DMS53 treated with DMSO at 0.1 percent for 48 hours (cell line): ENCODE results near the gene MAP3K10.

Experiments
- DNase-seq: peaks from one replicate; lab custom pipeline; 2025; ENCODE audit not compliant: unreplicated experiment; lab: John Stamatoyannopoulos, UW

The MAP3K10 gene

DNA sequence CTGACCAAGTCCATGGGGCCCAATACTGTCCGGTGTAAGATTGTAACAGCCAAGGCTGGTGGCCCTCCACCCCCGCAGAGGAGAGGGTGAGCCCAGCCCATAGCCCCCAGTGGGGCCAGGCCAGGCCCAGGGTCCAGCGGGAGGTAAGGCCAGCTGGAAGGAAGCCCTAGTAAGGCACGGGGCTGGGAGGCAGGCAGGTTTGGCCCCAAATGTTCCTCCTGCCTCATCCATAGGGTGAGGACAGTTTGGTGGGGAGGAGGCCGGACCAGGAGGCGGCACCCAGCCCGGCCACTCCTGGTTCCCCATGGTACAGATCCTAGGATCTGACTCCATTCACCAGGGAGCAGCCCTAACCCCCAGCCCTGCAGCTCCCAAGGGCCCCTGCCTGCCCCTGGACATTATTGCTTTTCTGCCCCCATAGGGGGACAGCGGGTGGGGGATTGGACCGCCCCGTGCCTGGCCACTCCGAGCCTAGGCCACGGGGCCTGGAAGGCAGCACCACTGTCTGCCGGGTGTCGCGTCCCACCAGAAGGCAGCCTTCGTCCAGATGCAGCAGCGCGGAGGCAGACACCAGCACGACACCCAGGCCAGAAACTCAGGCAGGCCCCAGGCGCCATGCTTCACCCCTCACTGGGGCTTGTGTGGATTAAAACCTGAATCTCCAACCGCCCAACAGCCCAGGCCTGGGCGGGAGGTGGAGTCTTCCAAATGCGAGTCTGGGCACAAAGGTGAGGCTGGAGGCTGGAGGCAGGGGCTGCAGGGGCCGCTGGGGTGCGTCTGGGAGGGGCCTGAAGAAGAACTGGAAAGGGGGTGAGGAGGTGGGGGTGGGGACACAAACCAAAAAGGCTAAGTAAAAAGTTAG lies 42.0 kb downstream of the MAP3K10 start:
- no peak for DNase-seq

DNA sequence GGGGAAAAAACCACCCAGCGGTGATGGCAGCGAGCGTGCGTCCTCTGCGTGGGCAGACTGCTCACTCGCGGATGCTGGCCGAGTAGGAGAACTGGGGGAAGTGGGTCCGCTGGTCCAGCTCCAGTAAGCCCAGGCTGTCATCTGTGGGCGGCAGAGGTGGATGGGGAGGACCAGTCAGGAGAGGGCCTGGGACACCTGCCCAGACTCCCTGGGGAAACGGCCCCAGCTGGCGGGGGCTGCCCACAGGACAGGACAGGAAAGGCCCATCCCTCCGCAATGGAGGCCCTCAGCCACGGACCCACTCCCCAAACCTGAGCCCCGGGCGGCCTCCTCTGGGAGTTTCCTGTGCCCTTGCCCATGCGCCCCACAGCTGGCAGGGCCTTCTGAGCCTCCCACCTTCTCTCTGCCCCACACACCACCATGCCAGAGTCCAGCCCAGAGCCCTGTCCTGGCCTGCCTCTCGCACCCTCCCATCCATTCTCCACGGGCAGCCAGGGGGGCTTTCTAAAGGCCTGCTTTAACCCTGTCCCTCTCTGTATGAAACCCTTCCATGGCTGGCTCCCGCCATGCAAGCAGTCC lies 42.7 kb downstream of the MAP3K10 start:
- DNase-seq, result no peak

DNA sequence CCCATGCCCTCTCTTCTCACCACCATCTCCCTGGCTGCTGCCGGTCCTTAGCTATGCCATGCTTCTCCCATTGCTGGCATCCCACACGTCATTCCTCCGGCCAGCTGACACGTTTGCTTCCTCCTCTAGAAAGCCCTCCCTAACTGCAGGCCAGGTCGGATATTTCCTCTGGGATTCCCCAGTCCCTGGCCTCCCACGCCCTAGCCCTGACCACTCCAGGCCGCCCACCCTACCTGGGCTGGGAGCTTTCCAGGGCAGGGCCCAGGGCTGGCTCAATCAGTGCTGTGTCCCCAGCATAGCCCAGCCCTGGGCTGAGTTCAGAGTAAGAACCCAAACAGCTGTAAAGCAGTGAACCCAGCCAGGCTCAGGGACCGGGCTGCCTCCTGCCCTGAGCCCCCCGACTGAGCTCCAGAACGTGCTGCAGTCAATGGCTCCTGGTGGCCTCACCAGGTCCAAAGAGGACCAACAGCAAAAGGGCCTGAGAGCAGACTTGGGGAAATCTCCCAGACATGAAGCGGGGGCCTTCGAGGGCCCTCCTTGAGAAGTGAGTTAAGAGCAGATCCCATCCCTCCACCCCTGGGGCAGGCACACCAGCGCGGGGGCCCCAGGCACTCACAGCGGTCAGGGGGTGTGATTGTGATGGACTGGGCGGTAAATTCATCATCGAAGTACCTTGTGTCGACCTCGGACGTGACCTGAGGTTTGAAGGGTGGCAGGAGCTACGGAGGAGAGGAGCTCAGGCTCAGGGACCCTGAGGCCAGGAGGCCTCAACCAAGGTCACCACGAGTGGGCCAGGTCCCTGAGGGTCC lies 43.4 kb downstream of the MAP3K10 start:
- DNase-seq, result no peak

DNA sequence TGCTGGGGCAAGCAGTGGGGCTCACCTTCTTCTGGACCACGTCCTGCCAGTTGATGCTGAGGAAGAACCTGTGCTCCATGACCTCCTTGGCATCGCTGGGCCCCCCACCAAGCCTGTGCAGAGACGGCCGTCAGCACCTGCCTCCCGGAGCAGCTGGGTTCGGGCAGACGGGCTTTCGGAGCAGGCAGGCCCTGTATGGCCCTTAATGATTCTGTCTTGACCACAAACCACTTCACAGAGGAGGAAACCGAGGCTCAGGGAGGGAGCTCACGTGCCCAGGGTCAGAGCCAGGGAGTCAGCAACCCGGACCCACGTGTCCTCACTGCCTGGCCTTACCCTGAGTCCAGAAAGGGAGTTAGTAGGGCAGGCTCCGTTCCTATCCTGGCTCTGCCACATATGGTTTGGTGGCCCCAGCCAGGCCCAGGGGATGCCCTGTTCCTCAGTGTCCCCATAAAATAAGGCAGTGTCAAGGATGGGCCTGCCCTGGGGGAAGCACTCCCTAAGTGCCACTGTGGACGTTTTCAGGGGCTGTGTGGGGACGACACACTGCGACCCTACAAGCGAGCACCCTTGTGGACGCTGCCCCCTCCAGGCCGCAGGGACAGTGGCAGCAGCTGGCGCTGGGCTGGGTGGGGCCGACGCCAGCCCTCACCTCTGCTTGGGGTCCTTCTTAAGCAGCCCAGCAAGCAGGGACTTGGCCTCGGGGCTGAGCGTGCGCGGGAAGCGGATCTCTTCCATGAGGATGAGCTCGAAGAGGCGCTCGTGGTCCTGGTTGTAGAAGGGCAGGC lies 44.2 kb downstream of the MAP3K10 start:
- DNase-seq, result no peak

DNA sequence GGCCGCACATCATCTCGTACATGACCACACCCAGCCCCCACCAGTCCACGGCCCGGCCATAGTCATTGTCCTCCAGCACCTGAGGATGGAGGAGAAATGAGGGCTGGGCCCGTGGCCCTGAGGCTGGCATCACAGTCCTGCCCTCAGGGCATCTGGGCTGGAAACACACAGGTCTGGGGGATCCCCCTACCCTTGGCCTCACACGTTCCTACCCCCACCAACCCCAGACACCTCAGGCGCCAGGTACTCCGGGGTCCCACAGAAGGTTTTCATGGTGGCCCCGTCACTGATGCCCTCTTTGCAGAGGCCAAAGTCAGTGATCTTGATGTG lies 44.8 kb downstream of the MAP3K10 start:
- no peak for DNase-seq

DNA sequence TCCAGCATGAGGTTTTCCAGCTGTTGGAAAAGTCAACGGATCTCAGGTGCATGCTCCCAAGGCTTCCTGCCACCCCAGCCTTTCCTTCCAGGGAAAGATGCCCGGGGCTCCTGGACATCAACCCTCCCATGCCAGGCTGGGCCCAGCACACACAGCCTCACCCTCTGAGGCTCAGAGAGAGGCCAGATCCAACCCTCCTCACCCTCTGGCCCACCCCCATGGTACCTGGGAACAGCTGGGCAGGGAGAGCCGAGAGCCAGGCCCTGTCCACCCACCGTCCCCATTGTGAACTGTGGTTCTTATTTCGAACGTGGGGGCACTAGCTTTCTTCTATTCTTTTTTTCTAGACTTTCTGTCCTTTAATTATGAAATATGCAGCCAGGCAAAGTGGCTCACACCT lies 45.1 kb downstream of the MAP3K10 start:
- no peak for DNase-seq

DNA sequence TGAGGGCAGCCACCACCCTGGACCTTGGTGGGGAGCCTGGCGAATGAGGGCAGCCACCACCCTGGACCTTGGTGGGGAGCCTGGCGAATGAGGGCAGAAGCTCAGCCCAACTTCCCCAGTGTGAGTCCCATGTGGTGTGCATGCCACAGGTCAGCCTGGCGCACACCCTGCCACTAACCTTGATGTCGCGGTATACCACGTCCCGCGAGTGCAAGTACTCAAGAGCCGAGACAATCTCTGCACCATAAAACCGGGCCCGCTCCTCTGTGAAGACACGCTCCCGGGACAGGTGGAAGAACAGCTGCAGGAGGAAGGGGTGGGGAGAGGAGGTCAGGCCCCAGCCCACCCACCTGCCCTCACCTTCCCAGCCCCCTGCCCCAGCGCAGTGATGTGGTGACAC lies 46.6 kb downstream of the MAP3K10 start:
- DNase-seq, result no peak

DNA sequence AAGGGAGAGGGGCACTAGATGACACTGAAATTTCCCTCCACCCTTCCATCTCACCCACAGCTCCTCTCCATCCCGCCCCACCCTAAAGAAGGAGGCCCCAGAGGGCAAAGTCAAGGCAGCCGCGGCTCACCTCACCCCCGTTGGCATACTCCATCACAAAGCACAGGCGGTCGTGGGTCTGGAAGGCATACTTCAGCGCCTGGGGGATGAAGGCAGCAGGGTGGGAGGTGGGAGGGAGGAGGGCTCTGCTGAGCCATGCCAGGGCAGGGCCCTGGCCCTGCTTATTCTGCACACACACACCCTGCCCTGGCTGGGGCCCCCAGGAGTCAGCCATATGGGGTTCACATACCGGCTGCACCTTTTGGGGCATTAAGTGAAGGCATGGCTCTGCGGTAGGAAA lies 47.5 kb downstream of the MAP3K10 start:
- DNase-seq, result no peak

DNA sequence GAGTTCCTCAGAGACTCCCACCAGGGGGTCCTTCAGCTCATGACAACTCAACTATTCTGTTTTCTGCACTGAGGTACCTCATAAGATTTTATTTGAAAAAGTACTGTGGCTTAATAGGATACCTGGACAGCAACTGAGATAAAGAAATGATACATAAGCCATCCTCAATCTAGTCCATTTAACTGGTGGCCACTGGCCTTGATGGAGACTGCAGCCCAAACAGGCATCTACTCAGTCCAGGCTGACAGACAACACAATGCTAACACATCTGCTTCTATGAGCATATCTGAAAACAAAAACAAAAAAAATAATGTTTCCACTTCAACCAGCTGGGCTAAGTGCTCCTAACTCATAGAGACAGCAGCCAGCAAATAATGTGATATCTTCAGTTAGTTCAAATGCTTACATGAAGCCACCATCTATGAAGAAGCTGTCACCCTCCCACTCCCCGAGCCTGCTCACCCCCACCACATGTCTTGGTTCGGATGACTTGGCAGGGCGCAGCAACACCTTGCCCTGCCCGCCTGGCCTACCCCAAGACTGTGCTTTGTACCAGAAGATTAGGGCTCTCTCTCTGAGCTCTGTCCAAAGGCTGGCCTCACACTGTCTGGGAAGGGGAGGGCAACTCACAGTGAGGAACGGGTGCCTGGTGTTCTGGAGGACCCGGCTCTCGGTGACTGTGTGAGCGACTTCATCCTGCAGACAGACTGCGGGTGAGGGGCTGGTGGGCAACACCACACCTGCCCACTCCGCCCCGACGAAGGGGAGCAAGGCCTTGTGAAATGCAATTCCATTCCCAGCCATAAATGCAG lies 48.4 kb downstream of the MAP3K10 start:
- DNase-seq, result no peak

DNA sequence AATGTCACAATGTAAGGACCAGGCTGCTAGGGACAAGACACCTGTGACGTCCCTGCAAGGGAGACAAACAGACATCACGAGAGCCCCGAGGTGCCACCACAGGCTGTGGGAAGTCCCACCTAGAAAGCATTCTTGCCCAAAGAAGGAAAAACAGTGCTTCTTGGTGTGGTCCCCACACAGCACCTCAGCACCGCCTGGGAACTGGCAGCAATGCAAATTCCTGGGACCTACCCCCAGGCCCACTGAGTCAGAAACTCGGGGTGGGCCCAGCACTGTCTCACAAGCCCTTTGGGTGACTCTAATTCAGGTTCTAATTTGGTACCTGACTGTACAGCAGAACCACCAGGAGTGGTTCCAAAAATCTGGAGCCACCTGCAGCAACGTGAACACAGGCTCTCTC lies 49.1 kb downstream of the MAP3K10 start:
- DNase-seq, result no peak

DNA sequence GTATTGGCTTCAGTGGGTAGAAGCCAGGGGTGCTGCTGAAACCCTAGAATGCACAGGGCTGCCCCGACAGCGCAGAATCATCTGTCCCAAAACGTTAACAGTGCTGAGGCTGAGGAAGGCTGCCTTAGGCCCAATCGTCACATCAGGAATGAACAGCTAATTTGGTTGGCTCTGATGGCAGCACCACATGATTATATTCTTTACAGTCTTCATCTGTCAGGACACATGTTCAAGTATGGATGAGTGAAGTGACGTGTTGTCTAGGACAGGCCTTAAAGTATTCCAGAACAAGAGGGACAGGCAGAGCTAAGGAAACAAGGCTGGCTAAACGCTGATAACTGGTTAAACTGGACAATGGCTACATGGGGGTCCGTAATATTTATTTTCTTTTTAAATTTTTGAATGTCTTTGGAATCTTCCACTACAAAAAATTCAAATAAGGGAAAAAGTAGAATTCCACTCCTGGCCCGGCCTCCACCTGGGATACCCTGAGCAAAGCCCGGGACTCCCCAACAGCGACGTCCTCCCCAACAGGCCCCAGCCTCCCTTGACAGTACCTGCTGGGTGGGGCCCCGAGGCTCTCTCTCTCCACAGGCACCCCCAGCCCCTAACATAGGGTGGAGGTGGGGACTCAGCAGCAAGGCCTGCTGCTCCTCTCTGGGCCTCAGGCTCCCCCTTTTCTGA lies 50.0 kb downstream of the MAP3K10 start:
- DNase-seq, result no peak

DNA sequence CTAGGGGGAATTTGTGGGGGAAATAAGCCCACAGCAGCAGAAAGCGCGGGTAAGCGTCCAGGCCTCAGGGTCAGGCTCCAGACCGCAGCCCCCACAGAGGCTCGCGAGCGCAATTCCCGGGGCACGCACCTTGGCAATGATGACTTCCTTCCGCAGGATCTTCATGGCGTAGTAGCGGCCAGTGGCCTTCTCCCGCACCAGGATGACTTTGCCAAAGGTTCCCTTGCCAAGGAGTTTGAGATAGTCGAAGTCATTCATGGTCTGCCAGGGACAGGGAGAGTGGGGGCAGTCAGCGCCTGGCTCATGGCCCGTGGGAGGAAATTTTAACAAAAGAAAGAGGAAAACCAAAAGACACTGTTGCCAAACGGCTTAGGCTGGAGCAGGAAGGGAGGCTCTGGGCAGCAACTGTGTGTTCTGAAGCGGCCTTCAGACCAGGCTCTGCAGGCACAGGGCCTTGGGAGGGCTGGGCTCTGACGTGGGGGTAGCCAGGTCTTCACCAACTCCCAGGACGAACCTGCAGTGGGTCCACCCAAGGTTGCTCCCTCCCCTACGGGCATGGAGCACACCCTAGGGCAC lies 50.7 kb downstream of the MAP3K10 start:
- no peak for DNase-seq

DNA sequence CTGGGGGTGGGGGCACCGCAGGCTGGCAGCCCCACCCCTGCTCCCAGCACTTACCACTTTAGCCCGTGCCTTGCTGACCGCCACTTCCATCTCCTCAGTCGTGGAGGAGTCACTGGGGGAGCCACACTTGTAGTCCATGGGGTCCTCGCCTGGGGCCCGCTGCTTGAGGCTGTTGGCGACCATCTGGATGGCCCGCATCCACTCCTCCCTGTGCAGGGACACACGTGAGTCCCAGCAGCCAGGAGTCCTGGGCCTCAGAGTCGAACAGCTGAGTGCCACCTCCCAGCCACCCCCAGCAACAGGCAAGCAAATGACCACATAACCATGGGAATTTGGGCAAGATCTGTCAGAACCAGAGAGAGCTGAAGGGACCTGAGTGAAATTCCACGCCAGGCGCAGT lies 51.3 kb downstream of the MAP3K10 start:
- DNase-seq, result no peak

DNA sequence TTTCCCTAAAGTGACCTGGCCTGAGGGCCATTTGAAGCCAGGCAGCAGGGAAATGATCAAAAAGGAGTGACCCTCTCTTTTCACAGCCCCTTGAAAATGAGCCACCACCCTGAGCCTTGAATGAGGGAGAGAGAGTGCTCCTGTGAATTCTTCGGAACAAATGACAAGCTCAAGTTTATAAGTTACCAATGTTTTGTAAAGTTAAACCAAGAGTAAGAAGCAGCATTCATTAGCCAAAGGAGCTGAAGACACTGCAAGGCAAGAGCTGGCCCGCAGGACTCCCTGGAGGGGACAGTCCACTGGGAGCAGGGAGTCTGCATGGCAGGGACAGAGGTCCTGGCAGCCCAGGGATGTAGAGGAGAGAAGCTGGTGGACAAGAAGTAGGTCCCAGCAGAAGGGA lies 52.0 kb downstream of the MAP3K10 start:
- no peak for DNase-seq

DNA sequence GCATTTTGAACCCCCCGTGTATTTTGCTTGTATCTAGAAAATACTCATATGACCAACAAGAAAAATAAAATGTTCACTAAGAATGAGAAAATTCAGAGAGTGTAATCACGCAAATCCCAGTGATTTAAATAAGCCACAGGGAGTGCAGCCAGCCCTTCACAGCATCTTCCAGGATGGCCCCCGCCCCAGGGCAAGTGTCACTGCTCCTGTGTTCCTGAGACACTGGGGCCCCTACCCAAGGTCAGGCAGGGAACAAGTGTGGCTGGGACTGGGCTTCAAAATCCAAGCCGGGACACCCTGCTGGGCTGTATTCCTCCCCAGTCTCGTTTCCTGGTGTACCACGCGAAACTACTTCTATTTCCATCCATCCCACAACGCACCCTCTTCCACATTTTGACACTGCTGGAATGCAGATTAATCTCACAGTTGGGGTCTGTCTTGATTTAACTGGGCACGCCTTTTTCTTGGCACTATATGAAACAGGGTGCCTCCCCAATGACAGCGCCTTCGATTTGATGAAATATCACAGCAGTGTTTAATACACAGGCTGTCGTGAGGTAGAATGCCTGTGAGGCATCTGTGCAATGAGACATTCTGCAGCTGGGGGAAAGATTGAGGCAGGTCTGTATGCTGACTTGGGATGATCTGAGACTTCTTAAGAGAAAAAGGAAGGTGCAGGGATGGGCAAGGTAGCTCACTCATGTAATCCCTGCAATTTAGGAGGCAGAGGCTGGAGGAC lies 53.5 kb downstream of the MAP3K10 start:
- DNase-seq, result no peak

DNA sequence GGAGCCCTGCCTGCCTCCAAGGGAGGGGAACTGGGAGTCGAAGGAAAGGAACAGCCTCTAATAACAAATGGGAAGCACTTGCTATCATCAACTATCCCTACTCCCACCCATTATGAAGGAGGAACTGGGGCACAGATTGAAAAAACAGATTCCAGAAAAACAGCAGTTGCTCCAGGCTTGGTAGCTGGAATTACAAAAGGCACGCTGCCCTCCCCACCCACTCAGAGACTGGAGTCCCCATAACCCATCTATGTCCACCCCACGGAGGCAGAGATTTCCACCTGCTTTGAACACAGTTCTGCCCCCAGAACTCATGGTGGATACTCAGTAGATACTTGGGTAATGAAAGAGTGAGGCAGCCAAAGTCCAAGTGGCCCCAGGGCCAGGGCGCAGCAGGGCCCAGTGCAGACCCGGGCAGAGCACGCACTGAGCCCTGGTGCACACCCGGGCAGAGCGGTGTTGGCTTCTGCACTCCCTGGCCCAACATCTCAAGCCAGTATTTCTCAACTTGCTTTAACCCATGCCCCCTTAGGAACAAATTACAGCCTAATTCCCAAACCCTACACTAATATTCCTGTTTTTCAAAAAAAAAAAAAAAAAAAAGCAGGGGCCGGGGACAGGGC lies 54.4 kb downstream of the MAP3K10 start:
- DNase-seq, result no peak

DNA sequence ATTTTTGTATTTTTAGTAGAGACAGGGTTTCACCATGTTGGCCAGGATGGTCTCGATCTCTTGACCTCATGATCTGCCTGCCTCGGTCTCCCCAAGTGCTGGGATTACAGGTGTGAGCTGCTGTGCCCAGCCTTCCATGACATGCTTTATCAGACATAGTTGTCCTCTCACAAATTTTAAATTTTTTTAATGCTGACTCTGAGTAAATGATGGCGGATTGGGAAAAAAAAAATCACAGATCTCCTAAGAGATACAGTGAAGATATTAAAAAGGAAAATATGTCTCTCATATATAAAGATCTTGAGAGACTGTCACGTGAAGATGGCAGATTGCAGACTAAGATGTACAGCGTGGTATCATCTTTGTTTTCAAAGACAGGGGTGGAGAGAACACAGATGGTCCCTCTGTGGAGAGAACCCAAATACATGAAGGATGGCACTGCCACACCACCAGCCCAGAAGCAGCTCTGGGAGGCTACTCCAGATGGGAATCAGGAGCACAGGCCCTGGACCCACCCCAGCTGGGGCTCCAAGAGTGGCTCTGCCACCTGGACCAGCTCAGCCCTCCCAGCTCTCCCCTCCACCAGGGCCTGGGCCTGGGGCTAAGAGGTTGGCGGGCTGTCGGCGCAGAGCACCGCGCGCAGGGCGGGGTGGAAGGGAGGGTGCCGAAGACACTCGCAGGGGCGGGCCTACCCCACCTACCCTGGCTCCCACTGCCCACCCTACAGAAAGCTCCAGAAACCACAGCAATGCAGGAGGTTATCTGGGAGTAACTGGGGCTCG lies 55.3 kb downstream of the MAP3K10 start:
- no peak for DNase-seq

DNA sequence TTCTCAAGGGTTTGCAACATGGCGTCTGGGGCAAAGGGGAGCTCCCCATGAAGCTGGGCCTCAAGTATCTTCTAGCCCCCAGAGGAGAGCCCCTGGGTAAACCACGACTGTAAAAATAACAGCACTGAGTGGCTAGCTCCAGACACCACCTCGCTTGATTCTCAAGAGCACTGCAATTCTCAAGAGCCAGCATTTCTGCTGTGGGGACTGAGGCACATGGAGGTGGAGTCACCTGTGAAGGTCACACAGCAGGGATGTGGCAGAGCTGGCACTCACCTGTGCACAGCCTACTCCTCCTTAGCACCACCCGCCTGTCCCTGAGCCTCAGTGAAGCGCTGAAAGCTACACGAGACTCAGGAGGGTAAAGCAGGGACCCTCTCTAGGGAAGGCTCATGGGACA lies 56.0 kb downstream of the MAP3K10 start:
- no peak for DNase-seq
